Stimulated activated CD4-positive, alpha-beta T cell treated with anti-CD3 and anti-CD28 coated beads, Interleukin-2, amount 100 ng/mL, for 24 hours (primary cell): ENCODE measurements around the gene GRM7.

Source experiments
- DNase-seq, 2 donors: peaks; one replicate each; pipeline ENCODE4 v3.0.0-alpha.2; 2020

The GRM7 gene

DNA sequence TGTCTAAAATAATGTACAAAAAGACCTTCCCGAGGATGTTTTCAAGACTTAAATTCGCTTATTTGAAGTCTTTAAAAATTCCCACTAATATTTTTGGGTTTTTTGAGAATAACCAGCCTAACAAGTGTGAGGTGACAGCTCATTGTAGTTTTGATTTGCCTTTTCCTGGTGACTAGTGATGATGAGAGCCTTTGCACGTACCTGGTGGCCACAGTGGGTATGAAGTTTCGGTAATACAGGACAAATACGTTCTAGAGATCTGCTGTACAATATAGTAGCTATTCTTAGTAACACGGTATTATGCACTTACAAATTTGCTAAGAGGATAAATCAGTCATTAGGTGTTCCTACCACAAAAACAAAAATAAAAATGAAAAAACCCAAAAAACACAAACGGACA, 124.9 kb downstream of the GRM7 start:
- no peak for DNase-seq

- no peak for DNase-seq
Observed at GRCh38 chr3:6989608-6990291, 128.8 kb downstream of the GRM7 start.

DNA sequence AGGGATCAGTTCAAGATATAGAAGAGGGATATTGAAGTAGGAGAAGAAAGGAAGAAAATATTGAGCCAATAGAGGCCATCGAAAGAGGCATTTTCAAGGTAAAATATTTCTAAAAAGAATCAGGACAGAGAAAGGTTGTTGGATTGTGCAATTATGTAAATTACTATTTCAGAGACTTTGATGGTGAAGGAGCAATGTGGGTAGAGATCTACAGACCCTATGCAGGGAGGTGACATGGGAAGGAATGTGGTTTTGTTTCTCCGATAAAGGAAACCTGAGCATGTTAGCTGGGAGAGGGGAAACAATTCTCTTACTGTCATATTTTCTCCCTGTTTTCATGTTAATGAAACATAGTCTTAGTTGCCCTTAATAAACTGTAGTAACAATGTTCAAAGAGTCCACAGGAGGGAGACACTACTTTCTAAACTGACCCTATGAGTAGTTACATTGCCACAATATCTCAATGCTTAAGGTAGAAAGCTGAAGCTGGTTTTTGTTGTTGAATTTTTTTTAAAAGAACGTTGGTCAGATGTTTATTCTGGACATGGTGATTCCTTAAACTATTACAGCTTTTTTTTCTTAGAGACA, 133.3 kb downstream of the GRM7 start:
- no peak for DNase-seq

GRCh38 chr3:7000501-7000900, 139.6 kb downstream of the GRM7 start:
- no peak for DNase-seq

DNA sequence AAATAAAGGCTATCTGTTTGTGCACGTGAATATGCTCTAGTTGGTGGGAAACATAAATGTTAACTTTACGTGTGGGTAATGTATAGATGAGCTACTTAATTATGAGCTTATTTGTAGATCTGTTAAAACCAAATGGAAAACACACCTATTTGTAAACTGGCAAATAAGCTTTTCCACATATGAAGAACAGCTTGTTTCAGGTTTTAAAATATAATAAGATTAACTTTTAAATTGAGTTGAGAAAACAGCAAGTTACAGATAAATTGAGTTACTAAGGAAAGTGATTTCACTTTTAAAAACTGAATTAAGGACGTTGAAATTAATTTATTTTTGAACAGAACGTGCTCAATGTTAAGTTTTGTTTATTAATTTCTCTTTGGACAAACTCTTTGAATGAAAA, 140.5 kb downstream of the GRM7 start:
- no peak for DNase-seq

- no peak for DNase-seq
Observed at GRCh38 chr3:7015683-7016440, 154.9 kb downstream of the GRM7 start.

GRCh38 chr3:7025581-7026300, 164.8 kb downstream of the GRM7 start:
- DNase-seq, result no peak

- DNase-seq, result no peak
Observed at GRCh38 chr3:7029562-7029961, 168.6 kb downstream of the GRM7 start.

GRCh38 chr3:7038394-7038793, 177.5 kb downstream of the GRM7 start:
- DNase-seq, result no peak

- no peak for DNase-seq
Observed at GRCh38 chr3:7062714-7063113, 201.8 kb downstream of the GRM7 start.

- no peak for DNase-seq
Observed at GRCh38 chr3:7070461-7070860, 209.5 kb downstream of the GRM7 start.

DNA sequence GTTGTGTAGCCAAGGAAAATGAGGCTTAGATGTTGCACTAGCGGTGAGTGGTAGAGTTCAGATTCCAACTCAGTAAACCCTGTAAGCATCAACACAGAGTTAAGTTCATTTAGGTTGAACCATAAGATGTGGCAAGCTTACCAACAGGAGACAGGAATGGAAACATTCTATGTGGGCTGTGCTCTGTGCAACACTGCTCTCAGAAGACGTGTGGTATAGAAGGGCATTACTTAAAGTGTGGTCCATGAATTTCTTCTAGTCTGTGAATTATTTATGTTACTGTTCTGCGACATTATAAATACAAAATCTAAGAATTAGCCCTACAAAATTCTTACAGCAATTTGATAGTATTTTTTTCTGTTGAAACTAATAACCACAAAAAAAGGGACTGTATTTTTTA, 213.3 kb downstream of the GRM7 start:
- no peak for DNase-seq

- DNase-seq, result no peak
Observed at GRCh38 chr3:7075117-7075516, 214.2 kb downstream of the GRM7 start.

GRCh38 chr3:7075901-7076300, 215.0 kb downstream of the GRM7 start:
- no peak for DNase-seq

- DNase-seq, result no peak
Observed at GRCh38 chr3:7082244-7082643, 221.3 kb downstream of the GRM7 start.

- no peak for DNase-seq
Observed at GRCh38 chr3:7086417-7086816, 225.5 kb downstream of the GRM7 start.

DNA sequence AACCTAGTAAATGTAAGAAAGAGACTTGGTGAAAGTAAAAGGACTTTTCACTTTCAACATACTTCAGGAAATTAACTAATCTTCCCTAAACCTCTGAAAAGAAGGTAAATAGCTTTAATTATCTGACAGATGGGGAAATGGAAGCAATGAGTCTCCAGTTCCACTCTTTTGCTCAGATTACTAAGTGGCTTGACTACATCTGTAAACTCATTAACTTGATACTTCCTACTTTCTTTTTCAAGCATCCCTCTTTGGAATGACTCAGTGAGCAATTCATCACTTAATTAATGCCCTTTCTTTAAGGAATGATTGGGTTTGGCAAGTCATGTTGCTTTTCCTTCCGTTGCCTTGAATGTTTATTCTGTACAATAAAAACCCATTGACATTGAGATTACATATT, 234.2 kb downstream of the GRM7 start:
- no peak for DNase-seq

DNA sequence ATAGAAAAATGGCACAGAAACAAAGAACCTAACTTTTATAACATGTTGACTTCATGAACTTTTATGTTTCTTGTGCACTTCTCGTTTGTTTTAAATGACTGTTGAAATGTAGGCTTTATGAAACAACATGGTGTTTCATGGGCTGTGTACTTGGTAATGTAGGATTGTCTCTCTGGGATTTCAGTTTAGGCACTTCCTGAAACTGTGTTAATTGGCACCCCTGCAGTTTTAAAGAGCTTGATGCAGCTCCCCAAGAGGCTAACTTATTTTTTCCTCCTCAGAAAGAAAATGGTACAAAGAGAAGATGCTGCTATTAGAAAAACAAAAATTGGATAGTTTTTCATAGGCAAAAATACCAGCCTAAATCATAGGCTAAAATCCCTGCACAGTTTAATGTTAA, 239.2 kb downstream of the GRM7 start:
- no peak for DNase-seq

GRCh38 chr3:7106635-7107034, 245.7 kb downstream of the GRM7 start:
- no peak for DNase-seq

DNA sequence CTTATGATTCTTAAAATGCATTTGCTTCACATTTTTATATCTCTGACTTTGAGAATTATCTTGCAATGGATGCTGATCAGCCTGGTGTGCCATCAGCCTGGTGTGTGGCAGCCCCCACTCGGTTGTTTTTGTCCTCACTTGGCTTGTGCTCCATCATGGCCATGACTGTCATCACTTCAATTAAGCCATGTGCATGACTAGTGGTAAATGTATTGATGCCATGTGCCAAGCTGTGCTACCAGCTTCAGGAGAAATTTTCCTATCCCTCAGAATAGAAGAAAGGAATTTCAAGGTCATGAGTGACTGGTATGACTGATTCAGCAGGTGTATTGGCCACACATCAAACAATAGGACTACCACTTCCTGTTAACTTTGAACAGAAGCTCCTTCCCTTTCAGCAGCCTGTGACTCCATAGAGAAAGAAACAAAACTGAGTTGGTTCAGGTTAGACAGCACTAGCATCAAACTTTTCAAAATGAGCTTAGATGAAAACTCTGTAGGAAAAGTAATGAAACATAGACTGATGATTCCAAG, 251.7 kb downstream of the GRM7 start:
- DNase-seq, result no peak

DNA sequence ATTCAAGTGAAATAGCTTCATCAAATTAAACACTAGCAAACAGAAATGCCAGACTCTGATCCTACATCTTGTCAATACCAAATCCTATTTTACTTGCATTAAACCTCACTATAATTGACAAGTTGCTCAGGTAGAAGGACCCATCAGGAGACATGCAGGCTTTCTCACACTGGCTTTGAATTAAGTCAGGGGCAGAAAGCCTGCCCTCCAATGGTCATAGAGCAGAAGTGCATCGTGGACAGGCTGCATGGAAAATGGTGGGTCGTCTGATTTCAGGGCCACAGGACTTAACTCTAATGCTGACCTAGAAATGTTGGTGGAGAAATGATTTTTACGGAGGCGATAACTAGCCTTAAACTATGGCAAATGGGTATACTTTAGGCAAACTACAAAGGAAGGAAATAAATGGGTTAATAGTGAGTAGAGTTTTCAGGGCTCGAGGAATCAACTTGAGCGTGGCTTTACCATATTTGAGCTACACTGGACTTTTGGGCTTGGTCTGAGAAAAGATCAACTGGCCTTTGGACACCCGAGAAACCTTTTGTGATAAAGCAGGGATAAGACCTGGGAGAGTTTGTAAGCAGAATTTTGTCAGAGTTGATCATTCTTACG, 283.9 kb downstream of the GRM7 start:
- no peak for DNase-seq

DNA sequence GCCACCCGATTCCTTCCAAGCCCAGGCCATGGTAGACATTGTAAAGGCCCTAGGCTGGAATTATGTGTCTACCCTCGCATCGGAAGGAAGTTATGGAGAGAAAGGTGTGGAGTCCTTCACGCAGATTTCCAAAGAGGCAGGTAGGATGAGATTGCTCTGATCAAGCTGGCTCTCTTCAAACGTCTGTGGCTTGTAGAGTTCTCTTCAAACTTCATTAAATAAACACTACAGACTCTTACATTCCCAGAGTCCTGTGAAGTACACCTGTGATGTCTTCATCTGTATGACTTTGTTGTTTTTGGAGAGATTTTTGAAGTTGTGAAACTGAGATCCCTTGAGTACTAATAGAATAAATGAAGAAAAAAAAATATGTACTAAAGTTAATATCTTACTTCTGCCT, 285.6 kb downstream of the GRM7 start:
- DNase-seq, result no peak

GRCh38 chr3:7158516-7158915, 297.6 kb downstream of the GRM7 start:
- no peak for DNase-seq
